DOHH2 (cell line): ENCODE measurements around the gene HMGN2.

ENCODE experiments used
- H3F3A ChIP-seq: fragments of 200-600 bp; sonication (generic), shearing (Covaris generic); 2 replicates; pipeline ENCODE4 v1.6.0; 2016; ENCODE audit warnings: antibody characterized with exemption, mild to moderate bottlenecking; ENCODE audit not compliant: control insufficient read depth, insufficient read depth
- H3K27ac ChIP-seq: fragments of 200-600 bp; sonication (generic); 2 replicates; pipeline ENCODE4 v1.5.1; 2014; ENCODE audit warnings: low read depth, mild to moderate bottlenecking, low read length, moderate library complexity
- H3K27me3 ChIP-seq: fragments of 200-600 bp; sonication (generic); 2 replicates; pipeline ENCODE4 v1.6.1; 2014; ENCODE audit warnings: mild to moderate bottlenecking, low read length, mixed read lengths; ENCODE audit not compliant: control insufficient read depth
- H3K36me3 ChIP-seq: fragments of 200-600 bp; sonication (generic); 2 replicates; pipeline ENCODE4 v1.6.1; 2014; ENCODE audit warnings: mild to moderate bottlenecking, low read length, moderate library complexity, mixed read lengths; ENCODE audit not compliant: control insufficient read depth
- H3K4me1 ChIP-seq: fragments of 200-600 bp; sonication (generic); 2 replicates; pipeline ENCODE4 v1.6.1; 2014; ENCODE audit warnings: mild to moderate bottlenecking, low read length, mixed read lengths; ENCODE audit not compliant: control insufficient read depth
- H3K4me2 ChIP-seq: fragments of 200-600 bp; sonication (generic); 2 replicates; pipeline ENCODE4 v1.6.0; 2014; ENCODE audit warnings: mild to moderate bottlenecking, low read length, moderate library complexity
- H3K4me3 ChIP-seq: fragments of 200-600 bp; sonication (generic); 2 replicates; pipeline ENCODE4 v1.5.1; 2014; ENCODE audit warnings: mild to moderate bottlenecking, low read length, mixed read lengths
- H3K79me2 ChIP-seq: fragments of 200-600 bp; sonication (generic); 2 replicates; pipeline ENCODE4 v1.6.1; 2014; ENCODE audit warnings: mild to moderate bottlenecking, low read length, mixed read lengths; ENCODE audit not compliant: control insufficient read depth
- H3K9me2 ChIP-seq: fragments of 200-600 bp; sonication (generic); replicated peaks from 2 replicates; pipeline ENCODE4 v1.6.1; 2014; ENCODE audit warnings: mild to moderate bottlenecking, low read length, mixed read lengths; ENCODE audit not compliant: control insufficient read depth
- H3K9me3 ChIP-seq: fragments of 200-600 bp; sonication (generic); 2 replicates; pipeline ENCODE4 v1.6.1; 2014; ENCODE audit warnings: antibody characterized with exemption, low read length, mixed read lengths; ENCODE audit not compliant: control insufficient read depth, insufficient read depth
- H4K20me1 ChIP-seq: fragments of 200-600 bp; sonication (generic); 2 replicates; pipeline ENCODE4 v1.6.0; 2014; ENCODE audit warnings: low read depth, mild to moderate bottlenecking, antibody characterized with exemption, low read length, moderate library complexity; ENCODE audit not compliant: control insufficient read depth, insufficient read depth
- CTCF ChIP-seq: fragments of 200-600 bp; sonication (generic); IDR thresholded peaks from one replicate; pipeline ENCODE4 v1.5.1; 2014; ENCODE audit warnings: antibody characterized with exemption, mild to moderate bottlenecking, low read depth, low read length; ENCODE audit not compliant: poor library complexity, severe bottlenecking
- EZH2phosphoT487 ChIP-seq: fragments of 200-600 bp; sonication (generic); IDR thresholded peaks from 2 replicates; pipeline ENCODE4 v1.6.1; 2017; ENCODE audit warnings: borderline replicate concordance, mild to moderate bottlenecking, antibody characterized with exemption, low read length, moderate library complexity, mixed read lengths

The HMGN2 gene

GRCh38 chr1:26452459-26453183, 19.6 kb upstream of the HMGN2 start:
- no peaks in the 10 kb centered on the region for H4K20me1 ChIP-seq
- H3K27ac ChIP-seq, result no peak overlapping the region
- no peaks in the 10 kb centered on the region for H3K79me2 ChIP-seq
- no peak overlapping the region for H3K4me3 ChIP-seq
- no peaks in the 10 kb centered on the region for H3K9me2 ChIP-seq
- peaks cover 4% of the 10 kb centered on the region for H3K4me1 ChIP-seq
- TF ChIP-seq CTCF (no peak), EZH2phosphoT487 (no peak)
- no peak overlapping the region for H3K4me2 ChIP-seq
- no peaks in the 10 kb centered on the region for H3K9me3 ChIP-seq
- H3F3A ChIP-seq, result 0 out of 2 replicates have a peak, but pooled peaks cover 3% of the 10 kb centered on the region
- H3K27me3 ChIP-seq, result no peaks in the 10 kb centered on the region
- peaks cover 46% of the 10 kb centered on the region for H3K36me3 ChIP-seq

- H3F3A ChIP-seq, result 0 out of 2 replicates have a peak, but pooled peaks cover 2% of the 10 kb centered on the region
- no peak overlapping the region for H3K4me3 ChIP-seq
- no peaks in the 10 kb centered on the region for H3K27me3 ChIP-seq
- no peaks in the 10 kb centered on the region for H3K9me3 ChIP-seq
- no peaks in the 10 kb centered on the region for H4K20me1 ChIP-seq
- H3K36me3 ChIP-seq, result peaks cover 47% of the 10 kb centered on the region
- no peaks in the 10 kb centered on the region for H3K79me2 ChIP-seq
- H3K9me2 ChIP-seq, result no peaks in the 10 kb centered on the region
- H3K4me2 ChIP-seq, result no peak overlapping the region
- TF ChIP-seq EZH2phosphoT487, result no peak
- no peak for TF ChIP-seq CTCF
- H3K4me1 ChIP-seq, result no peaks in the 10 kb centered on the region
- H3K27ac ChIP-seq, result no peak overlapping the region
Measured at GRCh38 chr1:26459148-26459547, 13.1 kb upstream of the HMGN2 start.

GRCh38 chr1:26459573-26460031, 12.6 kb upstream of the HMGN2 start:
- peaks cover 52% of the 10 kb centered on the region for H3K36me3 ChIP-seq

More at GRCh38 chr1:26459573-26460031, 12.6 kb upstream of the HMGN2 start:
- no peaks in the 10 kb centered on the region for H3K9me2 ChIP-seq
- no peak overlapping the region for H3K4me3 ChIP-seq
- no peaks in the 10 kb centered on the region for H3K4me1 ChIP-seq
- TF ChIP-seq EZH2phosphoT487, result no peak
- no peak for TF ChIP-seq CTCF
- H4K20me1 ChIP-seq, result no peaks in the 10 kb centered on the region
- no peaks in the 10 kb centered on the region for H3K9me3 ChIP-seq
- no peak overlapping the region for H3K27ac ChIP-seq
- no peak overlapping the region for H3K4me2 ChIP-seq
- H3K79me2 ChIP-seq, result no peaks in the 10 kb centered on the region
- 0 out of 2 replicates have a peak, but pooled peaks cover 2% of the 10 kb centered on the region for H3F3A ChIP-seq
- H3K27me3 ChIP-seq, result no peaks in the 10 kb centered on the region
